GM10266 (cell line): ENCODE data around the gene HDGFL2.
A peak's percentile ranks its signal among the peaks of the same experiment; 100 is the strongest.
"Not testable (repeated sequence)": the region's sequence is repeated elsewhere in the genome, so short reads cannot be mapped to it uniquely, and the experiment has no call there.

Experiments used
- DNase-seq: peaks from one replicate; pipeline ENCODE4 v3.0.0; 2012; ENCODE audit errors: extremely low spot score
- CTCF ChIP-seq: IDR thresholded peaks from 2 replicates; pipeline ENCODE4 v1.5.1; 2012; ENCODE audit warnings: mild to moderate bottlenecking, low read depth; ENCODE audit not compliant: control insufficient read depth, insufficient read depth; ENCODE audit errors: missing control alignments

Gene HDGFL2

GRCh38 chr19:4539169-4539692 is 67.1 kb downstream of the HDGFL2 start:
- no peak for DNase-seq
- no peak for TF ChIP-seq CTCF

- peak; percentile 76 for DNase-seq
Measured at GRCh38 chr19:4539693-4540581, 67.8 kb downstream of the HDGFL2 start, which contains the start of gene LRG1. Gene LRG1 (minus strand): TSS chr19:4540036. CDS start chr19:4540013, 23 bp downstream.

GRCh38 chr19:4541114-4541805 is 69.2 kb downstream of the HDGFL2 start:
- no peak for TF ChIP-seq CTCF
- no peak for DNase-seq

More at GRCh38 chr19:4539693-4540581, 67.8 kb downstream of the HDGFL2 start, which contains the start of gene LRG1:
- no peak for TF ChIP-seq CTCF

GRCh38 chr19:4541806-4542145 is 69.7 kb downstream of the HDGFL2 start:
- DNase-seq: not testable (repeated sequence)

- no peak for TF ChIP-seq CTCF
- no peak for DNase-seq
Measured at GRCh38 chr19:4542896-4543841, 71.1 kb downstream of the HDGFL2 start.

GRCh38 chr19:4543842-4544647 is 71.9 kb downstream of the HDGFL2 start:
- no peak for TF ChIP-seq CTCF
- no peak for DNase-seq
